Esophagus squamous epithelium (tissue), 4 donors: ENCODE results near the gene VARS1.

Experiments used
- CTCF ChIP-seq, 6 experiments: fragments of 450-650 bp in 4 of 6; fragments of 200-600 bp in 2 of 6; sonication (generic) in 2 of 6; IDR thresholded peaks; one replicate each; pipeline ENCODE4 v1.5.1; 2016 to 2019; ENCODE audit warnings: antibody characterized with exemption in 6 of 6, mild to moderate bottlenecking in 4 of 6, moderate library complexity in 4 of 6
- POLR2A ChIP-seq, 4 donors: fragments of 450-650 bp; IDR thresholded peaks; one replicate each; pipeline ENCODE4 v1.6.1; 2017; ENCODE audit warnings: antibody characterized with exemption in 4 of 4, mild to moderate bottlenecking in 4 of 4, moderate library complexity in 3 of 4

DNA sequence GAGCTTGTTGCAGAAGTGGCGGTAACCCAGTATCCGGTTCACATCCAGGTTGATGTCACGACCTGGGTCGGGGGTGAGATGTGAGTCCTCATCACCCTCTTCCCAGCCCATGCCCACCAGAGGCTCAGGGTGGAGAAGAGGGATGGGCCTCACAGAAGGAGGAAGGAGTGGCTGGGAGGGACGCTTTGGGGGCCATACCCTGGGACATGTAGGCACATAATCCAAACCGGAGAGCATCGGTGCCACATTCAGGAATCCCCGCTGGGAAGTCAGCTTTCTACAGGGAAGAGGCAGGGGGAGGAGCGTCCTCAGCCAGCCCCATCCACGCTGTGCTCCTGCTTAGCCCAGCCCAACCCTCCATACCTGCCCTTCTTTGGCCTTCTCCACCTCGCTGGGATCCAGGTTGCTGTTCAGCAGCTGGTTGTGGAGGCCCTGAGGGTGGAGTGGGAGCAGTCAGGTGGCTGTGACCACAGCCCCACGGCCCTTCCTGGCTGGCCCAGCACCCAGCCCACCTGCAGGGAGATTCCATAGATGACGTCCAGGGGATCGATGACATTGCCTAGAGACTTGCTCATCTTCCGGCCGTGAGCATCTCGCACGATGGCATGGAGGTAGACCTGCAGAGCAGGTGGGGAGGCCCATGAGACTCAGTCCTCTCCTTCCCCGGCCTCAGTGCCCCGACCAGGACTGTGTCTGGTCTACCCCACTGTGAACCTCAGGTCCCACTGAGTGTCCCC is 14.9 kb downstream of the VARS1 start:
- no peak for TF ChIP-seq CTCF (IDR thresholded peaks at IDR 0.05)
- TF ChIP-seq POLR2A (IDR thresholded peaks at IDR 0.05), result no peak
